Endothelial cell of umbilical vein (primary cell): ENCODE measurements around the gene NUDT15. TPM values are rescaled to one million over a fixed set of nuclear protein-coding genes. Genes with fewer than 3 reads are reported as not detected.

Experiments used
- BruUV-seq: library from RNA; stranded (reverse); fragments of 400-500 nt; replicated peaks from 2 replicates; lab custom pipeline; 2021; lab: Mats Ljungman, UMichigan
- CTCF ChIA-PET: fragments of 300-600, 350-600 bp; sonication (Branson Sonifier 250); formaldehyde crosslinking; loops from one replicate; lab custom pipeline; 2021; ENCODE audit warnings: antibody characterized with exemption, inconsistent platforms; lab: Charles Lee
- POLR2A ChIA-PET: fragments of 300-600, 350-600 bp; sonication (Branson Sonifier 250); formaldehyde crosslinking; loops from one replicate; lab custom pipeline; 2021; ENCODE audit warnings: antibody characterized with exemption, inconsistent platforms; lab: Charles Lee
- DNase-seq: peaks from one replicate; pipeline ENCODE4 v3.0.0-alpha.2; 2011; ENCODE audit warnings: low read depth, low spot score
- FAIRE-seq: peaks from 2 replicates; lab custom pipeline; 2011; peaks lifted over from hg19 to GRCh38; lab: Jason Lieb, UNC
- H2AFZ ChIP-seq: 2 replicates; pipeline ENCODE4 v1.6.0; 2012; ENCODE audit warnings: low read depth, low read length, control low read depth, inconsistent platforms
- H3K27ac ChIP-seq: 2 replicates; pipeline ENCODE4 v1.5.1; 2011; ENCODE audit warnings: low read depth, mild to moderate bottlenecking, control low read depth, low read length, moderate library complexity; ENCODE audit not compliant: insufficient read depth
- H3K27me3 ChIP-seq, 2 experiments: 2 replicates each; pipeline versions ENCODE4 v1.6.0 to v1.6.1; 2011; ENCODE audit warnings: low read length in 2 of 2, mixed read lengths in 1 of 2; ENCODE audit not compliant: control insufficient read depth in 2 of 2, insufficient read depth in 2 of 2
- H3K36me3 ChIP-seq, 2 experiments: 2 replicates in 1 of 2; 3 replicates in 1 of 2; pipeline ENCODE4 v1.5.1; 2011; ENCODE audit warnings: low read length in 2 of 2, mild to moderate bottlenecking in 1 of 2, moderate library complexity in 1 of 2; ENCODE audit not compliant: control insufficient read depth in 2 of 2, insufficient read depth in 2 of 2; ENCODE audit errors: extremely low read depth in 1 of 2
- H3K4me1 ChIP-seq: 3 replicates; pipeline ENCODE4 v1.5.1; 2011; ENCODE audit warnings: mild to moderate bottlenecking, low read length; ENCODE audit not compliant: control insufficient read depth, insufficient read depth; ENCODE audit errors: extremely low read depth
- H3K4me2 ChIP-seq: 2 replicates; pipeline ENCODE4 v1.6.1; 2011; ENCODE audit warnings: low read length, control low read depth, mixed read lengths; ENCODE audit not compliant: insufficient read depth
- H3K4me3 ChIP-seq, 3 experiments: fragments of 200-600 bp in 1 of 3; sonication (generic), shearing (Covaris generic) in 1 of 3; replicated peaks in 1 of 3; 2 replicates each; pipeline ENCODE4 v1.5.1; 2011 to 2016; ENCODE audit warnings: control low read depth in 3 of 3, low read length in 3 of 3, mild to moderate bottlenecking in 2 of 3, inconsistent platforms in 1 of 3, low read depth in 1 of 3, moderate library complexity in 1 of 3; ENCODE audit not compliant: insufficient read depth in 1 of 3
- H3K79me2 ChIP-seq: 2 replicates; pipeline ENCODE4 v1.6.0; 2012; ENCODE audit warnings: low read length, inconsistent platforms; ENCODE audit not compliant: control insufficient read depth, insufficient read depth
- H3K9ac ChIP-seq: replicated peaks from 2 replicates; pipeline ENCODE3; 2011; ENCODE audit warnings: low read length, control low read depth; ENCODE audit not compliant: insufficient read depth; ENCODE audit errors: extremely low read depth
- H3K9me1 ChIP-seq: replicated peaks from 3 replicates; pipeline ENCODE4 v1.6.0; 2011; ENCODE audit warnings: mild to moderate bottlenecking, low read length; ENCODE audit not compliant: control insufficient read depth, insufficient read depth; ENCODE audit errors: extremely low read depth
- H3K9me3 ChIP-seq: replicated peaks from 2 replicates; pipeline ENCODE4 v1.5.1; 2012; ENCODE audit warnings: low read length, inconsistent platforms; ENCODE audit not compliant: control insufficient read depth, insufficient read depth
- H4K20me1 ChIP-seq: replicated peaks from 2 replicates; pipeline ENCODE3; 2011; ENCODE audit warnings: mild to moderate bottlenecking, low read length; ENCODE audit not compliant: control insufficient read depth, insufficient read depth; ENCODE audit errors: extremely low read depth
- EZH2 ChIP-seq: IDR thresholded peaks from 2 replicates; pipeline ENCODE4 v1.6.1; 2012; ENCODE audit warnings: borderline replicate concordance, low read depth, mild to moderate bottlenecking, moderate library complexity, low read length, inconsistent platforms; ENCODE audit not compliant: severe bottlenecking
- FOS ChIP-seq: IDR thresholded peaks from 2 replicates; pipeline ENCODE4 v1.6.1; 2011; ENCODE audit warnings: mild to moderate bottlenecking, low read length, moderate library complexity, borderline replicate concordance; ENCODE audit not compliant: insufficient read depth
- GATA2 ChIP-seq: IDR thresholded peaks from 2 replicates; pipeline ENCODE4 v1.7.0; 2011; ENCODE audit warnings: low read depth, mild to moderate bottlenecking, moderate library complexity, mixed read lengths, low read length; ENCODE audit not compliant: insufficient read length, insufficient read depth
- JUN ChIP-seq: IDR thresholded peaks from 2 replicates; pipeline ENCODE4 v1.6.1; 2011; ENCODE audit warnings: borderline replicate concordance, low read depth; ENCODE audit not compliant: insufficient read length, insufficient read depth
- MYC ChIP-seq: IDR thresholded peaks from one replicate; pipeline ENCODE4 v1.6.1; 2011; ENCODE audit warnings: mild to moderate bottlenecking, low read depth, low read length
- POLR2A ChIP-seq: IDR thresholded peaks from 2 replicates; pipeline ENCODE4 v1.6.1; 2012; ENCODE audit warnings: low read depth, mild to moderate bottlenecking, control low read depth, low read length
- POLR2AphosphoS5 ChIP-seq: IDR thresholded peaks from 2 replicates; pipeline ENCODE4 v1.6.1; 2012; ENCODE audit warnings: low read depth, mild to moderate bottlenecking, control low read depth, low read length, moderate library complexity; ENCODE audit not compliant: insufficient read depth
- dilution Hi-C: fragments of 300-500 bp; cut with MboI; formaldehyde crosslinking; loops from one replicate; pipeline ENCODE4 v1.15.0; 2019; ENCODE audit warnings: low sequenced_read_pairs; ENCODE audit not compliant: extremely low pct_ligation_motif_present
- intact Hi-C: fragments of 100-400 bp; cut with micrococcal nuclease; formaldehyde crosslinking; loops from one replicate; pipeline ENCODE4 v1.10.0; 2022
- polyA plus RNA-seq, 4 experiments: library from polyadenylated mRNA; depleted of rRNA in 3 of 4; stranded (reverse) in 3 of 4; unstranded in 1 of 4; fragments of >200 nt; gene quantifications; 2 replicates each; pipeline versions ENCODE4 v1.2.1 to v1.2.3, GENCODE V29; 2011 to 2012; ENCODE audit warnings: missing spikeins in 1 of 4
- total RNA-seq: library from RNA; stranded (reverse); gene quantifications from 2 replicates; pipeline ENCODE4 v1.2.3, GENCODE V29; 2021
- TF ChIP-seq, protein P1 (sequence below), 2 donors: IDR thresholded peaks; 1 replicate in 1 of 2; 2 replicates in 1 of 2; pipeline ENCODE4 v1.5.1; 2011; ENCODE audit warnings: low read length in 2 of 2, mild to moderate bottlenecking in 2 of 2, moderate library complexity in 2 of 2, control low read depth in 1 of 2, inconsistent platforms in 1 of 2, low read depth in 1 of 2; ENCODE audit not compliant: insufficient read depth in 1 of 2; ENCODE audit errors: extremely low read depth in 1 of 2

The NUDT15 gene
- total and polyA plus RNA-seq, 2 donors (not counting 3 experiments of a cell fraction or from before 2014, with no cell fraction given): 13.3 to 21.6 TPM

DNA sequence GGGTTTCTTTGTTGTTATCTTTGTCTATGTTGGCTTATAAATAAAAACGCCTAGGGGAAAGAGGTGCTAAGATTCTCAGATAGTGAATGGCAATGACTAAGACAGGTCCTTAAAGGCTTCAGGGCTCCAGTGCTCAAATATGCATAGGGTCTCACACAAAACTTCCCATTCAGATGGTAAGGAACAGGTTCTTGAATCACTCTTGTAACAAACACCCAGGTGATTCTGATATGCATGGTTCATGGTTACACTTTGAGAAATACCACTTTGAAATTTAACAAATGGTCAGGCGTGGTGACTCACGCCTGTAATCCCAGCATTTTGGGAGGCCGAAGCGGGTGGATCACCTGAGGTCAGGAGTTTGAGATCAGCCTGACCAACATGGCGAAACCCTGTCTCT is 17.1 kb downstream of the NUDT15 start:
- H3K9me1 ChIP-seq: no peaks in the 10 kb centered on the region
- H3K79me2 ChIP-seq: no peaks in the 10 kb centered on the region
- TF ChIP-seq GATA2 (no peak), EZH2 (no peak), JUN (no peak), POLR2AphosphoS5 (no peak), MYC (no peak), POLR2A (no peak), FOS (no peak)
- TF ChIP-seq, protein P1, sequence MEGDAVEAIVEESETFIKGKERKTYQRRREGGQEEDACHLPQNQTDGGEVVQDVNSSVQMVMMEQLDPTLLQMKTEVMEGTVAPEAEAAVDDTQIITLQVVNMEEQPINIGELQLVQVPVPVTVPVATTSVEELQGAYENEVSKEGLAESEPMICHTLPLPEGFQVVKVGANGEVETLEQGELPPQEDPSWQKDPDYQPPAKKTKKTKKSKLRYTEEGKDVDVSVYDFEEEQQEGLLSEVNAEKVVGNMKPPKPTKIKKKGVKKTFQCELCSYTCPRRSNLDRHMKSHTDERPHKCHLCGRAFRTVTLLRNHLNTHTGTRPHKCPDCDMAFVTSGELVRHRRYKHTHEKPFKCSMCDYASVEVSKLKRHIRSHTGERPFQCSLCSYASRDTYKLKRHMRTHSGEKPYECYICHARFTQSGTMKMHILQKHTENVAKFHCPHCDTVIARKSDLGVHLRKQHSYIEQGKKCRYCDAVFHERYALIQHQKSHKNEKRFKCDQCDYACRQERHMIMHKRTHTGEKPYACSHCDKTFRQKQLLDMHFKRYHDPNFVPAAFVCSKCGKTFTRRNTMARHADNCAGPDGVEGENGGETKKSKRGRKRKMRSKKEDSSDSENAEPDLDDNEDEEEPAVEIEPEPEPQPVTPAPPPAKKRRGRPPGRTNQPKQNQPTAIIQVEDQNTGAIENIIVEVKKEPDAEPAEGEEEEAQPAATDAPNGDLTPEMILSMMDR (IDR thresholded peaks at IDR 0.05; ENCODE audit: extremely low read depth in 1 of 2, insufficient read depth in 1 of 2, low read depth in 1 of 2, low read length in 2 of 2): no peak

More for the DNA sequence above, 17.1 kb downstream of the NUDT15 start:
- no peak for DNase-seq
- Histone ChIP-seq H3K27ac (no peak overlapping the region), H3K36me3 (peaks cover 3 to 9% of the 10 kb centered on the region in 2 experiments), H2AFZ (no peak overlapping the region), H3K9me3 (no peaks in the 10 kb centered on the region), H3K9ac (no peak overlapping the region), H3K4me1 (no peaks in the 10 kb centered on the region), H4K20me1 (no peaks in the 10 kb centered on the region), H3K4me3 (no peak overlapping the region), H3K4me2 (no peak overlapping the region), H3K27me3 (no peaks in the 10 kb centered on the region)
- intact Hi-C loops: no loop called here
- ChIA-PET CTCF (no interaction called here), POLR2A (no interaction called here)
- dilution Hi-C loops: no loop called here
- BruUV-seq: no TSS peak
- no peak for FAIRE-seq
